22Rv1 (cell line): Measurements from ENCODE around the gene CUX1.

ENCODE experiments used
- H3K27ac ChIP-seq: fragments of 450-650 bp; 2 replicates; pipeline ENCODE4 v1.5.1; 2017
- ZFX ChIP-seq: fragments of 450-650 bp; IDR thresholded peaks from 2 replicates; pipeline ENCODE4 v1.6.1; 2017; ENCODE audit warnings: antibody characterized with exemption, borderline replicate concordance
- TF ChIP-seq, protein P1 (sequence below): fragments of 450-650 bp; IDR thresholded peaks from 2 replicates; pipeline ENCODE4 v1.5.1; 2017; ENCODE audit warnings: mild to moderate bottlenecking

The CUX1 gene

DNA sequence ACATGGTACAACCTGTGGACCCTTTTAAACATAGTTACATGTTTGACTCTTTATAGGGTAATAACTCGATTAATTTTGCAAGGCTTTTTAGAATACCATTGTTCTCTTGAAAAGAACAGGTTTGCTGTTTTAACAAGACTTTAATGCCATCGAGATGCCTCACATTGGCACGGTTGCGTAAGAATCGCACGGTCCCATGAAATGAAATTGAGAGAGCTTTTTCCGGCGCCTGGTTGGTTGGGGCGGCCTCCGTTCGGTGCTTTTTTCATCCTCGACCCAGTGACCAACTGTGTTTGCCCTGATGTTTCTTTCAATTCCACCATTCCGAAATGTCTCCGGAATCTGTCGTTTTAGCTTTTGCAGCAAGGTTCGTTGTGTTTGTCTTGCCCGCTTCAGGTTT is 142.4 kb downstream of the CUX1 start:
- no peak for TF ChIP-seq ZFX
- TF ChIP-seq, protein P1, sequence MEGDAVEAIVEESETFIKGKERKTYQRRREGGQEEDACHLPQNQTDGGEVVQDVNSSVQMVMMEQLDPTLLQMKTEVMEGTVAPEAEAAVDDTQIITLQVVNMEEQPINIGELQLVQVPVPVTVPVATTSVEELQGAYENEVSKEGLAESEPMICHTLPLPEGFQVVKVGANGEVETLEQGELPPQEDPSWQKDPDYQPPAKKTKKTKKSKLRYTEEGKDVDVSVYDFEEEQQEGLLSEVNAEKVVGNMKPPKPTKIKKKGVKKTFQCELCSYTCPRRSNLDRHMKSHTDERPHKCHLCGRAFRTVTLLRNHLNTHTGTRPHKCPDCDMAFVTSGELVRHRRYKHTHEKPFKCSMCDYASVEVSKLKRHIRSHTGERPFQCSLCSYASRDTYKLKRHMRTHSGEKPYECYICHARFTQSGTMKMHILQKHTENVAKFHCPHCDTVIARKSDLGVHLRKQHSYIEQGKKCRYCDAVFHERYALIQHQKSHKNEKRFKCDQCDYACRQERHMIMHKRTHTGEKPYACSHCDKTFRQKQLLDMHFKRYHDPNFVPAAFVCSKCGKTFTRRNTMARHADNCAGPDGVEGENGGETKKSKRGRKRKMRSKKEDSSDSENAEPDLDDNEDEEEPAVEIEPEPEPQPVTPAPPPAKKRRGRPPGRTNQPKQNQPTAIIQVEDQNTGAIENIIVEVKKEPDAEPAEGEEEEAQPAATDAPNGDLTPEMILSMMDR: no peak
- H3K27ac ChIP-seq: no peak overlapping the region

- TF ChIP-seq, protein P1: no peak
- TF ChIP-seq ZFX: no peak
- H3K27ac ChIP-seq: no peak overlapping the region
Measured at GRCh38 chr7:101960323-101960722, 142.9 kb downstream of the CUX1 start.

GRCh38 chr7:101960985-101961708 is 143.7 kb downstream of the CUX1 start:
- H3K27ac ChIP-seq: no peak overlapping the region
- no peak for TF ChIP-seq ZFX
- TF ChIP-seq, protein P1: no peak

DNA sequence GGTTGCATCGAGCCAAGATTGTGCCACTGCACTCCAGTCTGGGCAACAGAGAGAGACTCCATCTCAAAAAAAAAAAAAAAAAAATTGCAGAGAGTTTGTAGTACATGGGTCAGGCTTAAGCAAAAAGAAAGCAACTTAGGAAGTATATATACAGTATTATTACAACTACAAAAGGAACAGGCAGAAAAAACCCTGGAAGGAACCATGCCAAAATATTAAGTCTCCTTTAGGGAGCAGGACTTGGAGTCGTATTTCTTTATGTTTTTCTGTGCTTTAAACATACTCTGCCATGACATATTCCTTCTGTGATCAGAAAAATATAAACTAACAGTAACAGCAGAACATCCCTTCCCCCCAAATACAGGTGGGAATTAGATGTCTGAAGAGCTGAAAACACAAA is 144.4 kb downstream of the CUX1 start:
- H3K27ac ChIP-seq: no peak overlapping the region

DNA sequence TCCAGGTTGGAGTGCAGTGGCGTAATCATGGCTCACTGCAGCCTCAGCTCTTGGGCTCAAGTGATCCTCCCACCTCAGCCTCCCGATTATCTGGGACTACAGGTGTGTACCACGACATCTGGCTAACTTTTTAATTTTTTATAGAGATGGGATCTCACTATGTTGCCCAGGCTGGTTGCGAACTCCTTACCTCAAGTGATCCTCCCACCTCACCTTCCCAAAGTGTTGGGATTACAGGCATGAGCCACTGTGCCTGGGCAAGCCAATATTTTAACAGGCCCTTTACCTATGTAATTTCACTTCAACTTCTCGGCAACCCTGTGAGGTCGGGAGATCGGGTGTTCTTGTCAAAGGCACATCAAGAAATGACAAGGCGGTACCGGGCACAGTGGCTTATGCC is 146.3 kb downstream of the CUX1 start:
- TF ChIP-seq, protein P1: no peak
- TF ChIP-seq ZFX: no peak
- H3K27ac ChIP-seq: no peak overlapping the region

More for the DNA sequence above, 144.4 kb downstream of the CUX1 start:
- no peak for TF ChIP-seq ZFX
- TF ChIP-seq, protein P1: no peak

DNA sequence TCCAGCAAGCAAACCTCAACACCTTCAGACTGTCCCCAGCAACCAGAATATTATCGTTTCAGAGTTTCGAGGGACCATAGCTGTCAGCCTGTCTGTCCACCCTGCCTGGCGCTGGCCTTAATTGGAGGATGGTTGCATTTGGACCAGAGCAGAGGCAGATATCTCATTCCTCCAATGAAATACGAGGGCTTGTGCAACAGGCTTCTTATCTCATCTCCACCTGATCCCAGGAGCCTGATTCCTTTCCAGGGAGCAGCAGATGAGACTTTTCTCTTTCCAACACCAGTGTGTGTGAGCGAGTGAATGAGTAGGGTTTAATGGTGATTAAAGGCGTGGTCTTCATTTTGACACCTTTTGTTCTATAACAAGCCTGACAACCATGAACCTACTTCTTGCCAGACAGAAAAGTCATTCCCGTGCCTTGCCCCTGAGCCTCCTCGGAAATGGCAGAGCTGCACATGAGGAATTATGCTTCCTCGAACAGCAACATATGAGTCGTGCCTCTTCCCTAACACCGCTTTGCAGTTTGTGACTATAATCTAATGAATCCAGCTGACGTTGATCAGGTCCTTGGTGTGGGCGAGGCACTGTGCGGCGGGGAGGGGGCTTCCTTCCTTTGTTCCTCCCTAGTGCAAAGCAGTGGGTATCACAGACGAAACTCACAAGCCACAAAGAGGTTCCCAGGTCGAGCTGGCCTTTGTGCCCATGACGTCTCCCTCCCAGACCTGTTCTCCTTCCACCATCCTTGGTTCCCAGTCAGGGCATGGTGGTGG is 147.4 kb downstream of the CUX1 start:
- TF ChIP-seq, protein P1: no peak
- no peak for TF ChIP-seq ZFX
- H3K27ac ChIP-seq: no peak overlapping the region
